HEK293 (cell line): ENCODE data around the gene DCBLD2.

Experiments used
- CTCF ChIA-PET: fragments of 350-600 bp; formaldehyde crosslinking; extraction: SDS; loops from one replicate; lab custom pipeline; 2021; ENCODE audit warnings: antibody characterized with exemption; lab: Yijun Ruan, JAX
- POLR2A ChIA-PET: fragments of 300-600 bp; formaldehyde crosslinking; extraction: SDS; loops from one replicate; lab custom pipeline; 2020; ENCODE audit warnings: antibody characterized with exemption, inconsistent platforms; lab: Yijun Ruan, JAX
- H3K27ac ChIP-seq: fragments of 200-500 bp; sonication (Bioruptor generic); 2 replicates; pipeline ENCODE4 v1.5.1; 2014; ENCODE audit warnings: low read depth, low read length, control low read depth, inconsistent platforms; ENCODE audit errors: extremely low read depth
- H3K36me3 ChIP-seq, 2 experiments: fragments of 200-500 bp in 1 of 2; sonication (Bioruptor generic) in 1 of 2; 1 replicate in 1 of 2; 2 replicates in 1 of 2; pipeline ENCODE4 v1.5.1; 2014 to 2017; ENCODE audit warnings: inconsistent platforms in 2 of 2, low read length in 2 of 2; ENCODE audit not compliant: control insufficient read depth in 2 of 2, insufficient read depth in 1 of 2
- H3K4me1 ChIP-seq: fragments of 200-500 bp; sonication (Bioruptor generic); 2 replicates; pipeline ENCODE4 v1.5.1; 2014; ENCODE audit warnings: mild to moderate bottlenecking, low read length, inconsistent platforms; ENCODE audit not compliant: control insufficient read depth, insufficient read depth
- H3K4me3 ChIP-seq: 2 replicates; pipeline ENCODE4 v1.5.1; 2011; ENCODE audit warnings: low read depth, mild to moderate bottlenecking, control low read depth, low read length, moderate library complexity
- H3K9me3 ChIP-seq: fragments of 200-500 bp; sonication (Bioruptor generic); 2 replicates; pipeline ENCODE4 v1.5.1; 2014; ENCODE audit warnings: low read depth, low read length, inconsistent platforms; ENCODE audit not compliant: control insufficient read depth, insufficient read depth
- CTCF ChIP-seq: fragments of 450-650 bp; formaldehyde crosslinking; IDR thresholded peaks from 2 replicates; pipeline ENCODE4 v1.5.1; 2016; ENCODE audit warnings: missing biosample characterization, missing genetic modification characterization
- GLI2 ChIP-seq: fragments of 450-650 bp; formaldehyde crosslinking; IDR thresholded peaks from 2 replicates; pipeline ENCODE4; 2017; ENCODE audit warnings: missing biosample characterization, missing genetic modification characterization, low read depth, borderline replicate concordance
- KLF17 ChIP-seq: fragments of 450-650 bp; formaldehyde crosslinking; IDR thresholded peaks from 2 replicates; pipeline ENCODE4 v1.5.1; 2016; ENCODE audit warnings: missing biosample characterization, missing genetic modification characterization
- SCRT2 ChIP-seq: fragments of 450-650 bp; formaldehyde crosslinking; IDR thresholded peaks from 2 replicates; pipeline ENCODE4 v1.5.1; 2016; ENCODE audit warnings: missing biosample characterization, missing genetic modification characterization
- SP2 ChIP-seq: fragments of 450-650 bp; formaldehyde crosslinking; IDR thresholded peaks from 2 replicates; pipeline ENCODE4 v1.5.1; 2016; ENCODE audit warnings: missing biosample characterization, missing genetic modification characterization
- TRIM28 ChIP-seq: IDR thresholded peaks from 2 replicates; pipeline ENCODE4 v1.6.1; 2011; ENCODE audit warnings: low read length, control low read depth, borderline replicate concordance
- ZBTB17 ChIP-seq: fragments of 450-650 bp; formaldehyde crosslinking; IDR thresholded peaks from 2 replicates; pipeline ENCODE4 v1.5.1; 2016; ENCODE audit warnings: missing biosample characterization, missing genetic modification characterization
- ZFP3 ChIP-seq: fragments of 450-650 bp; formaldehyde crosslinking; IDR thresholded peaks from 2 replicates; pipeline ENCODE4 v1.5.1; 2016; ENCODE audit warnings: low read depth, missing biosample characterization, missing genetic modification characterization
- ZNF175 ChIP-seq: fragments of 450-650 bp; formaldehyde crosslinking; IDR thresholded peaks from 2 replicates; pipeline ENCODE4 v1.5.1; 2016; ENCODE audit warnings: missing biosample characterization, missing genetic modification characterization
- ZNF23 ChIP-seq: fragments of 450-650 bp; formaldehyde crosslinking; IDR thresholded peaks from 2 replicates; pipeline ENCODE4 v1.5.1; 2016; ENCODE audit warnings: missing biosample characterization, missing genetic modification characterization, borderline replicate concordance
- ZNF362 ChIP-seq: fragments of 450-650 bp; formaldehyde crosslinking; IDR thresholded peaks from 2 replicates; pipeline ENCODE4 v1.5.1; 2016; ENCODE audit warnings: missing biosample characterization, missing genetic modification characterization
- ZNF394 ChIP-seq: fragments of 450-650 bp; formaldehyde crosslinking; IDR thresholded peaks from 2 replicates; pipeline ENCODE4 v1.5.1; 2016; ENCODE audit warnings: missing biosample characterization, missing genetic modification characterization, mild to moderate bottlenecking, moderate library complexity, borderline replicate concordance
- ZNF398 ChIP-seq: fragments of 450-650 bp; formaldehyde crosslinking; IDR thresholded peaks from 2 replicates; pipeline ENCODE4 v1.5.1; 2017; ENCODE audit warnings: missing biosample characterization, missing genetic modification characterization
- ZNF544 ChIP-seq: fragments of 450-650 bp; formaldehyde crosslinking; IDR thresholded peaks from 2 replicates; pipeline ENCODE4 v1.5.0; 2017; ENCODE audit warnings: missing biosample characterization, missing genetic modification characterization
- ZNF555 ChIP-seq: fragments of 450-650 bp; formaldehyde crosslinking; conservative IDR thresholded peaks from 2 replicates; pipeline ENCODE4 v1.5.1; 2017; ENCODE audit warnings: missing biosample characterization, mild to moderate bottlenecking, missing genetic modification characterization, inconsistent platforms
- ZNF558 ChIP-seq: fragments of 450-650 bp; formaldehyde crosslinking; IDR thresholded peaks from 2 replicates; pipeline ENCODE4 v1.5.1; 2016; ENCODE audit warnings: missing biosample characterization, missing genetic modification characterization
- ZNF654 ChIP-seq: fragments of 450-650 bp; formaldehyde crosslinking; IDR thresholded peaks from 2 replicates; pipeline ENCODE4 v1.5.1; 2016; ENCODE audit warnings: low read depth, missing biosample characterization, missing genetic modification characterization
- ZNF792 ChIP-seq: fragments of 450-650 bp; formaldehyde crosslinking; IDR thresholded peaks from 2 replicates; pipeline ENCODE4 v1.5.1; 2016; ENCODE audit warnings: missing biosample characterization, missing genetic modification characterization
- ZNF830 ChIP-seq: fragments of 450-650 bp; IDR thresholded peaks from 2 replicates; pipeline ENCODE4 v1.5.0; 2018; ENCODE audit warnings: missing biosample characterization, missing genetic modification characterization, low read depth, mild to moderate bottlenecking, moderate library complexity

The DCBLD2 gene

GRCh38 chr3:98814817-98815420 lies 86.6 kb downstream of the DCBLD2 start:
- Histone ChIP-seq H3K36me3 (peaks cover 0 to 45% of the 10 kb centered on the region in 2 experiments), H3K4me1 (no peaks in the 10 kb centered on the region), H3K27ac (no peak overlapping the region), H3K9me3 (no peaks in the 10 kb centered on the region), H3K4me3 (no peak overlapping the region)
- ChIA-PET CTCF (interaction anchor here (1.1 to 6.6 kb wide), 4 partner anchors 179 to 257 kb away, joined by 3 to 138 read pairs (median 49); no protein-coding TSS in a partner anchor), POLR2A (no interaction called here)
- TF ChIP-seq ZNF398: no peak
- TF ChIP-seq ZFP3 (tag by site-specific recombination): no peak
- no peak for TF ChIP-seq ZNF830 (tag by site-specific recombination)
- no peak for TF ChIP-seq TRIM28
- TF ChIP-seq ZNF555 (tag by site-specific recombination): no peak
- no peak for TF ChIP-seq ZNF558
- no peak for TF ChIP-seq ZNF394
- no peak for TF ChIP-seq ZNF544 (tag by site-specific recombination)
- no peak for TF ChIP-seq ZNF23 (tag by site-specific recombination)
- no peak for TF ChIP-seq ZNF175 (tag by site-specific recombination)
- no peak for TF ChIP-seq ZNF792 (tag by site-specific recombination)
- TF ChIP-seq CTCF (tag by site-specific recombination): no peak
- TF ChIP-seq KLF17 (tag by site-specific recombination): no peak
- no peak for TF ChIP-seq SP2

GRCh38 chr3:98812851-98813374 lies 88.6 kb downstream of the DCBLD2 start:
- Histone ChIP-seq H3K4me3 (no peak overlapping the region), H3K27ac (no peak overlapping the region), H3K4me1 (no peaks in the 10 kb centered on the region), H3K9me3 (no peaks in the 10 kb centered on the region), H3K36me3 (peaks cover 0 to 39% of the 10 kb centered on the region in 2 experiments)
- POLR2A ChIA-PET: no interaction called here
- peak; percentile 52 for TF ChIP-seq SCRT2
- TF ChIP-seq ZNF362 (tag by site-specific recombination): no peak
- no peak for TF ChIP-seq ZBTB17 (tag by site-specific recombination)
- TF ChIP-seq ZNF654 (tag by site-specific recombination): peak; percentile 74
- TF ChIP-seq GLI2: no peak
- CTCF ChIA-PET: interaction anchor here (0.6 to 6.6 kb wide), 9 partner anchors 63 to 941 kb away, joined by 3 to 138 read pairs (median 3); no protein-coding TSS in a partner anchor
